ENCODE measurements around the gene L3MBTL2. TPM values are rescaled to one million over a fixed set of nuclear protein-coding genes. Genes with fewer than 3 reads are reported as not detected.

The L3MBTL2 gene
- total RNA-seq, 1 donor from 2014 or later: 8.2 TPM

GRCh38 chr22:41181349-41182241 is 23.5 kb upstream of the L3MBTL2 start:
- DNase-seq (ENCODE audit: low read depth): peak; percentile 67
- FAIRE-seq: no peak
- no peaks in the 10 kb centered on the region for H3K27me3 ChIP-seq (ENCODE audit: control insufficient read depth, insufficient read depth, low read length)
- no peak overlapping the region for H3K4me3 ChIP-seq (ENCODE audit: low read depth, low read length)
- TF ChIP-seq CTCF (IDR thresholded peaks at IDR 0.05; ENCODE audit: insufficient read depth, low read length, severe bottlenecking): no peak
- peaks cover 13% of the 10 kb centered on the region for H3K36me3 ChIP-seq (ENCODE audit: control insufficient read depth, insufficient read depth, low read length)

- H3K36me3 ChIP-seq (ENCODE audit: control insufficient read depth, insufficient read depth, low read length): no peaks in the 10 kb centered on the region
- FAIRE-seq: no peak
- TF ChIP-seq CTCF (IDR thresholded peaks at IDR 0.05; ENCODE audit: insufficient read depth, low read length, severe bottlenecking): no peak
- H3K27me3 ChIP-seq (ENCODE audit: control insufficient read depth, insufficient read depth, low read length): no peaks in the 10 kb centered on the region
- no peak for DNase-seq (ENCODE audit: low read depth)
- no peak overlapping the region for H3K4me3 ChIP-seq (ENCODE audit: low read depth, low read length)
These were observed 20.4 kb upstream of the L3MBTL2 start for GRCh38 chr22:41184679-41185078.

GRCh38 chr22:41191467-41191866 is 13.6 kb upstream of the L3MBTL2 start:
- Histone ChIP-seq H3K27me3 (ENCODE audit: control insufficient read depth, insufficient read depth, low read length) (no peaks in the 10 kb centered on the region), H3K4me3 (ENCODE audit: low read depth, low read length) (no peak overlapping the region), H3K36me3 (ENCODE audit: control insufficient read depth, insufficient read depth, low read length) (no peaks in the 10 kb centered on the region)
- DNase-seq (ENCODE audit: low read depth) (no peak), FAIRE-seq (no peak)
- TF ChIP-seq CTCF (IDR thresholded peaks at IDR 0.05; ENCODE audit: insufficient read depth, low read length, severe bottlenecking): no peak

- DNase-seq (ENCODE audit: low read depth) (no peak), FAIRE-seq (no peak)
- H3K36me3 ChIP-seq (ENCODE audit: control insufficient read depth, insufficient read depth, low read length): no peaks in the 10 kb centered on the region
- H3K27me3 ChIP-seq (ENCODE audit: control insufficient read depth, insufficient read depth, low read length): no peaks in the 10 kb centered on the region
- TF ChIP-seq CTCF (IDR thresholded peaks at IDR 0.05; ENCODE audit: insufficient read depth, low read length, severe bottlenecking): no peak
- no peak overlapping the region for H3K4me3 ChIP-seq (ENCODE audit: low read depth, low read length)
These were observed 11.3 kb upstream of the L3MBTL2 start for GRCh38 chr22:41193829-41194228.

GRCh38 chr22:41197038-41197972 is 7.8 kb upstream of the L3MBTL2 start:
- Histone ChIP-seq H3K27me3 (ENCODE audit: control insufficient read depth, insufficient read depth, low read length) (no peaks in the 10 kb centered on the region), H3K4me3 (ENCODE audit: low read depth, low read length) (peak overlapping the region; percentile 75), H3K36me3 (ENCODE audit: control insufficient read depth, insufficient read depth, low read length) (no peaks in the 10 kb centered on the region)
- DNase-seq (ENCODE audit: low read depth): peak; percentile 32
- TF ChIP-seq CTCF (IDR thresholded peaks at IDR 0.05; ENCODE audit: insufficient read depth, low read length, severe bottlenecking): no peak
- no peak for FAIRE-seq

Data from bronchial epithelial cell (primary cell).